Loucy (cell line): ENCODE data around the gene TOE1.

Experiments
- H2AFZ ChIP-seq: fragments of 200-600 bp; sonication (generic); 2 replicates; pipeline ENCODE4 v1.6.0; 2016; ENCODE audit warnings: antibody characterized with exemption, mild to moderate bottlenecking, low read length, moderate library complexity
- H3F3A ChIP-seq: fragments of 200-600 bp; 2 replicates; pipeline ENCODE4 v1.6.0; 2016; ENCODE audit warnings: antibody characterized with exemption, low read depth, mild to moderate bottlenecking
- H3K27me3 ChIP-seq: fragments of 200-600 bp; sonication (generic); 2 replicates; pipeline ENCODE4 v1.6.1; 2014; ENCODE audit warnings: low read length, mild to moderate bottlenecking; ENCODE audit not compliant: insufficient read depth, poor library complexity, severe bottlenecking
- H3K36me3 ChIP-seq: fragments of 200-600 bp; sonication (generic); 2 replicates; pipeline ENCODE4 v1.6.1; 2016; ENCODE audit warnings: low read length; ENCODE audit not compliant: insufficient read depth
- H3K4me1 ChIP-seq: fragments of 200-600 bp; sonication (generic); 2 replicates; pipeline ENCODE4 v1.5.1; 2014; ENCODE audit warnings: low read length, mild to moderate bottlenecking; ENCODE audit not compliant: insufficient read depth, poor library complexity, severe bottlenecking
- H3K4me2 ChIP-seq: fragments of 200-600 bp; sonication (generic); 2 replicates; pipeline ENCODE4 v1.6.0; 2014; ENCODE audit warnings: antibody characterized with exemption, low read length, low read depth, mild to moderate bottlenecking; ENCODE audit not compliant: poor library complexity, severe bottlenecking
- H3K4me3 ChIP-seq: fragments of 200-600 bp; sonication (generic); 2 replicates; pipeline ENCODE4 v1.5.1; 2014; ENCODE audit warnings: low read length, mild to moderate bottlenecking, mixed read lengths; ENCODE audit not compliant: poor library complexity, severe bottlenecking
- H3K79me2 ChIP-seq: fragments of 200-600 bp; sonication (generic); 2 replicates; pipeline ENCODE4 v1.6.1; 2014; ENCODE audit warnings: low read length; ENCODE audit not compliant: insufficient read depth
- H3K9ac ChIP-seq: fragments of 200-600 bp; sonication (generic); 2 replicates; pipeline ENCODE4 v1.6.0; 2014; ENCODE audit warnings: mild to moderate bottlenecking, low read depth, low read length, moderate library complexity; ENCODE audit not compliant: poor library complexity, severe bottlenecking
- H3K9me2 ChIP-seq: fragments of 200-600 bp; sonication (generic); replicated peaks from 2 replicates; pipeline ENCODE4 v1.6.1; 2016; ENCODE audit warnings: low read depth, low read length, mixed read lengths
- H3K9me3 ChIP-seq: fragments of 200-600 bp; sonication (generic); 2 replicates; pipeline ENCODE4 v1.6.1; 2014; ENCODE audit warnings: mild to moderate bottlenecking, antibody characterized with exemption, low read length, low read depth; ENCODE audit not compliant: insufficient read depth
- H4K20me1 ChIP-seq: fragments of 200-600 bp; sonication (generic); 2 replicates; pipeline ENCODE4 v1.6.0; 2014; ENCODE audit warnings: antibody characterized with exemption, low read length, mild to moderate bottlenecking; ENCODE audit not compliant: insufficient read depth, poor library complexity, severe bottlenecking
- EZH2phosphoT487 ChIP-seq: fragments of 200-600 bp; IDR thresholded peaks from 2 replicates; pipeline ENCODE4 v1.6.1; 2018; ENCODE audit warnings: antibody characterized with exemption, mild to moderate bottlenecking, moderate library complexity, borderline replicate concordance
- TF ChIP-seq, protein P1 (sequence below): fragments of 200-600 bp; sonication (generic); conservative IDR thresholded peaks from 2 replicates; pipeline ENCODE4 v1.5.1; 2014; ENCODE audit warnings: mild to moderate bottlenecking, antibody characterized with exemption, low read length

The TOE1 gene

DNA sequence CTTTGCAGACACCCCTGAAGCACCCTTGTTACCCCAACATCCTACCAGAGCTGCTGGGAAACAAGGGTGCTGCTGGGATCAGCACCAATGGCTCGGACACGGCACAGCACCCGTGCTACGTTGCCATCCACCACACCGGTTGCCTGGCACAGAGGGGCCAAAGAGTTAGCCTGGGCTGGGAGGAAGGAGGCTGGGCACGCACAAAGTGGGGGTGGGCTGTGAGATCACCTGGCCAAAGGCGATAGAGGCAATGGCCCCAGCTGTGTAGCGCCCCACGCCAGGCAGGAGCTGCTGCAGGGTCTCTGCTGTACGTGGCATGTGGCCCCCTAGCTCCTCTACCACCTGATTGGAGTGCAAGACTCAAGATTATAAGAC is 7.6 kb upstream of the TOE1 start:
- H3K9me2 ChIP-seq = no peaks in the 10 kb centered on the region
- no peaks in the 10 kb centered on the region for H4K20me1 ChIP-seq
- H3K4me2 ChIP-seq = no peak overlapping the region
- H3K9ac ChIP-seq = no peak overlapping the region
- no peak overlapping the region for H2AFZ ChIP-seq
- H3K27me3 ChIP-seq = no peaks in the 10 kb centered on the region
- peaks cover 29% of the 10 kb centered on the region for H3K4me1 ChIP-seq
- no peak for TF ChIP-seq EZH2phosphoT487
- TF ChIP-seq, protein P1, sequence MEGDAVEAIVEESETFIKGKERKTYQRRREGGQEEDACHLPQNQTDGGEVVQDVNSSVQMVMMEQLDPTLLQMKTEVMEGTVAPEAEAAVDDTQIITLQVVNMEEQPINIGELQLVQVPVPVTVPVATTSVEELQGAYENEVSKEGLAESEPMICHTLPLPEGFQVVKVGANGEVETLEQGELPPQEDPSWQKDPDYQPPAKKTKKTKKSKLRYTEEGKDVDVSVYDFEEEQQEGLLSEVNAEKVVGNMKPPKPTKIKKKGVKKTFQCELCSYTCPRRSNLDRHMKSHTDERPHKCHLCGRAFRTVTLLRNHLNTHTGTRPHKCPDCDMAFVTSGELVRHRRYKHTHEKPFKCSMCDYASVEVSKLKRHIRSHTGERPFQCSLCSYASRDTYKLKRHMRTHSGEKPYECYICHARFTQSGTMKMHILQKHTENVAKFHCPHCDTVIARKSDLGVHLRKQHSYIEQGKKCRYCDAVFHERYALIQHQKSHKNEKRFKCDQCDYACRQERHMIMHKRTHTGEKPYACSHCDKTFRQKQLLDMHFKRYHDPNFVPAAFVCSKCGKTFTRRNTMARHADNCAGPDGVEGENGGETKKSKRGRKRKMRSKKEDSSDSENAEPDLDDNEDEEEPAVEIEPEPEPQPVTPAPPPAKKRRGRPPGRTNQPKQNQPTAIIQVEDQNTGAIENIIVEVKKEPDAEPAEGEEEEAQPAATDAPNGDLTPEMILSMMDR = no peak
- H3K36me3 ChIP-seq = peaks cover 27% of the 10 kb centered on the region; the same call in 1 of the 2 replicates
- peaks cover 8% of the 10 kb centered on the region; the same call in 1 of the 2 replicates for H3K79me2 ChIP-seq
- no peaks in the 10 kb centered on the region for H3F3A ChIP-seq
- H3K9me3 ChIP-seq = no peaks in the 10 kb centered on the region
- H3K4me3 ChIP-seq = no peak overlapping the region

DNA sequence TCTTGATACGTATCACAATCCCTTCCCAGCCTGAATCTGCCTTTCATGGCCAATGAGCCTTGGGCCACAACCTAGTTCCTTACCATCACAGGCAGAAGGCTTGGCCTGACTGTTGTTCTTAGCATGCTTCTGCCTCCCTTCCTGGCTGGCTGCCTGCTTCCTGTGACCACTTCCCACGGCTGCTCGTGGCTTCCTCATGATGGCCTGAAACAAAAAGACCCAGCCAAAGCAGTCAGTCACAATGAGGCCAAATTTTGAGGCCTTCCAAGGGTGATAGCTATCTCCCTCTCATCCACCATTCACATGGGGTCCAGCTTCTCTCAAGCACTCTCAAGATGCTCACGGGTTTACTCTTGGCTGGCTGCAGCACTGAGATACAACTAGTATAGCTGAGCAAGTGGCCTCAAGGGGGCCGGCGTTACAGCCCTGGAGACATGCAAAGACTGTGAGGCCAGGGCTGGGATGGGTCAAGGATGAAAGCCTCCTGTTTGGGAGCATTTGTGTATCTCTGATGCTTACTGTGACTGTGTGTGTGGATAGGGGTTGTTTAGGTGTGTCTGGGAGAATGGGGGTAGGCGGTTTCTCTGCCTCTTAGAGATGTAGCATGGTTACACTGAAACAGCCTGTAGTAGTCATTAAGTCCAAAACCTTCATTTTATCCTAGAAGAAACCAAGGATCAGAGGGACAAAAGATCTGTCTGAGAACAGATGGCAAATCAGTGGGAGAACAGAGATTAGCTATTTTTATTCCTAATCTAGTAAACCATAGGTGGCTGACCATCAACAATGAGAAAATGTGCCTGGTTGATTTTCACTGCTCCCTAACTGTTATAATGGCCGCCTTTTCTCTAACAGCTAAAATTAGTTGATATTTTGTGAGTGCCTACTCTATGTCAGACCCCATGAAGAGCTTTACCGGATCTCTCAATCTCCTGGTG is 5.4 kb upstream of the TOE1 start:
- Histone ChIP-seq H3K4me2 (peak overlapping the region; percentile 57), H3K4me3 (peak overlapping the region; percentile 38), H3K79me2 (peaks cover 31% of the 10 kb centered on the region), H3K27me3 (no peaks in the 10 kb centered on the region), H3K4me1 (peaks cover 46% of the 10 kb centered on the region), H2AFZ (peak overlapping the region; percentile 67), H3K9me2 (no peaks in the 10 kb centered on the region), H3F3A (no peaks in the 10 kb centered on the region), H3K36me3 (peaks cover 22% of the 10 kb centered on the region; the same call in 1 of the 2 replicates), H4K20me1 (no peaks in the 10 kb centered on the region), H3K9ac (peak overlapping the region; percentile 57), H3K9me3 (no peaks in the 10 kb centered on the region)
- TF ChIP-seq, protein P1 = peak; percentile 61
- no peak for TF ChIP-seq EZH2phosphoT487

DNA sequence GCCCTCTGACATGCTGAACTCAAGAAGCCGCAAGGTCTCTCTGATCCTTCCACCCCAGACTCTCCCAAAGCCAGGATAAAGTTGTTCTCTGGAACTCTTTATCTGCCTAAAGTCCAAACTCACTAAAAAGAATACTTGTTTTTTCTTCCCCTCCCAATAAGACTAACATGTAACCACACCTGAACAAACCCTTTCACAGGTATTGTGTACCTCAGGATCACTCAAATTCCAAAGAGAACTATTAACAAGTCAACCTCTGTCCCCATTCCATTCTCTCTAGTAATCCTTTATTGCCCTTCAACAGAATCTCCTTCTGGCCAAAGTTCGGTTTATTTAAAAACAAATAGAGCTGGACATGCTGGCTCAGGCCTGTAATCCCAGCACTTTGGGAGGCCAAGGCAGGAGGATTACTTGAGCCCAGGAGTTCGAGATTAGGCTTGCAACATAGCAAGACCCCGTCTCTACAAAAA is 4.1 kb upstream of the TOE1 start:
- peak overlapping the region; percentile 57 for H3K9ac ChIP-seq
- H3K4me2 ChIP-seq = no peak overlapping the region

More for the DNA sequence above, 4.1 kb upstream of the TOE1 start:
- H3F3A ChIP-seq = no peaks in the 10 kb centered on the region
- H3K27me3 ChIP-seq = no peaks in the 10 kb centered on the region
- no peaks in the 10 kb centered on the region for H3K9me2 ChIP-seq
- no peak overlapping the region for H2AFZ ChIP-seq
- no peak overlapping the region for H3K4me3 ChIP-seq
- peaks cover 37% of the 10 kb centered on the region for H3K79me2 ChIP-seq
- H3K4me1 ChIP-seq = peaks cover 47% of the 10 kb centered on the region
- no peaks in the 10 kb centered on the region for H3K9me3 ChIP-seq
- peaks cover 21% of the 10 kb centered on the region; the same call in 1 of the 2 replicates for H3K36me3 ChIP-seq
- H4K20me1 ChIP-seq = peaks cover 4% of the 10 kb centered on the region
- no peak for TF ChIP-seq EZH2phosphoT487
- TF ChIP-seq, protein P1 = no peak
